OCI-LY7 (cell line): Measurements from ENCODE around the gene SNX9.

Experiments
- CTCF ChIP-seq: fragments of 200-600 bp; sonication (generic); conservative IDR thresholded peaks from 2 replicates; pipeline ENCODE4 v1.5.1; 2014; ENCODE audit warnings: mild to moderate bottlenecking, antibody characterized with exemption, low read length, moderate library complexity, mixed read lengths
- EZH2phosphoT487 ChIP-seq: fragments of 200-600 bp; sonication (generic); IDR thresholded peaks from 2 replicates; pipeline ENCODE4 v1.6.1; 2018; ENCODE audit warnings: low read depth, borderline replicate concordance, mild to moderate bottlenecking, mixed run types, antibody characterized with exemption, low read length, moderate library complexity, mixed read lengths

DNA sequence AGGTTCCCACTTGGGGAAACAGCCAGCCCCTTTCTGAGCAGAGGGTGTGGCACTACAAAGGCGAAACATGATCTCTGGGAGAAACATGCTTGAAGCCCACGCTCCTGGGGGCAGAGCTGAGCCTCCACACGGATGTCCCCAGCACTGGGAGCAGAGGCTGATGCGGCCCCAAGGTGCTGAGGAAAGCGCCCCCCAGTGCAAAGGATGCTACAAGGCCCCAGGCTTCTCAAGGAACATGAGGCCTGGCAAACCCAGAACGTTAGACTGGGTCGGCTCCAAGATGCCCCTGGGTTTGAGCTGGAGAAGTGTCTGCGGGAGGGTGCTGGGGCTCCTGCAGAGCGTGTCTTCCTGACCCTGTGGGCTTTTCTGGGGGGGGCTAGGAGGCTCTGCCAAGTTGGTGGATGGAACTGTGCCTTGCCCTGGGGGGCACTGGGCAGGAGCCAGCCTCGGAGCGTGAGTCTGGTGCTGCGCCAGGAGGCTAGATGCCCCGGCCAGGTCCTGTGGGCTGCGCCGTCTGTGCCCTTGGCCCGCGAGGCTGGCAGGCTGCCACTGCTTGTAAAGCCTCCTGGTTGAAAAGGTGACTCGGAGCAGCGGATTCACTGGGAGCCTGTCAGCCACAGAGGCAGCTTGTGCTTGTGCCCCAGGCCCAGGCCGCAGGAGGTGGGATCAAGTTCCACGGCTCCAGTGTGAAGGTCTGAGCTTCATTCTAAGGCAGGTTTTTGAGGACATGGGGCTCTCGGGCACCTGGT, 166.7 kb downstream of the SNX9 start:
- TF ChIP-seq CTCF (no peak), EZH2phosphoT487 (no peak)
